Hippocampal formation (tissue), 2 donors: Measurements from ENCODE around the gene DDX6.
"Not testable (repeated sequence)": the region's sequence is repeated elsewhere in the genome, so short reads cannot be mapped to it uniquely, and the experiment has no call there.

Experiments
- DNase-seq, 2 donors: peaks; one replicate each; lab custom pipeline; 2025; lab: John Stamatoyannopoulos, UW

The DDX6 gene

GRCh38 chr11:118791111-118791960, at the start of gene DDX6:
Gene DDX6 (minus strand): TSS chr11:118791164. CDS start chr11:118786251, 4,913 bp downstream.
- peak; percentile 86 to 89 for DNase-seq

DNA sequence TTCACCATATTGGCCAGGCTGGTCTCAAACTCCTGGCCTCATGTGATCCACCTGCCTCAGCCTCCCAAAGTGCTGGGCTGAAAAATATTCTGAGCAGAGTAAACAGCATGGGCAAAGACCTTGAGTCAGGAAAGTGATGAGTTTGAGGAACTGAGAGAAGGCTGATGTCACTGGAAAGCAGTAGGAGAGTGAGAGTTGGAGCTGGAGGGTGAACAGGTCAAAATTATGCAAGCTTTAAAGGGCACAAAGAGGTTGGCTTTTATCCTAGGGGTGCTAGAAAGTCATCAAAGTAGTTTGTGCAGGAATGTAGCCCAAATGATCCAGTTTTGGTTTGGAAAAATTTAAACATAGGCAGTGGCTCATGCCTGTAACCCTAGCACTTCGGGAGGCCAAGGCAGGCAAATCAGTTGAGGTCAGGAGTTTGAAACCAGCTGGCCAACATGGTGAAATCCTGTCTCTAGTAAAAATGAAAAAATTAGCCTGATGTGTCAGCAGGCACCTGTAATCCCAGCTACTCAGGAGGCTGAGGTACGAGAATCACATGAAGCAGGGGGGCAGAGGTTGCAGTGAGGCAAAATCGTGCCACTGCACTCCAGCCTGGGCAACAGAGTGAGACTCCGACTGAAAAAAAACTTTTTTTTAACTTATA, 48.1 kb upstream of the DDX6 start:
- DNase-seq = no peak

- DNase-seq = no peak
Observed at GRCh38 chr11:118837868-118838267, 46.9 kb upstream of the DDX6 start.

GRCh38 chr11:118834427-118835028, 43.6 kb upstream of the DDX6 start:
- no peak for DNase-seq

DNA sequence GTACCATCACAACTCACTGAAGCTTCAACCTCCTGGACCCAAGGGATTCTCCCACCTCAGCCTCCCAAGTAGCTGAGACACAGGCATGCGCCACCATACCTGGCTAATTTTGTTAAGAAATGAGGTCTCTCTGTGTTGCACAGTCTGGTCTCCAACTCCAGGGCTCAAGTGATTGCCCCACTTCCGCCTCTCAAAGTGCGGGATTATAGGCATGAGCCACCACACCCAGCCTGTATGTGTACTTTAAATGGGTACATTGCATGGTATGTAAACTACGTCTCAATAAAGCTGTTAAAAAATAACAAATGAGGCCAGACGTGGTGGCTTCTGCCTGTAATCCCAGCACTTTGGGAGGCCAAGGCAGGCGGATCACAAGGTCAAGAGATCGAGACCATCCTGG, 36.2 kb upstream of the DDX6 start:
- DNase-seq = no peak

DNA sequence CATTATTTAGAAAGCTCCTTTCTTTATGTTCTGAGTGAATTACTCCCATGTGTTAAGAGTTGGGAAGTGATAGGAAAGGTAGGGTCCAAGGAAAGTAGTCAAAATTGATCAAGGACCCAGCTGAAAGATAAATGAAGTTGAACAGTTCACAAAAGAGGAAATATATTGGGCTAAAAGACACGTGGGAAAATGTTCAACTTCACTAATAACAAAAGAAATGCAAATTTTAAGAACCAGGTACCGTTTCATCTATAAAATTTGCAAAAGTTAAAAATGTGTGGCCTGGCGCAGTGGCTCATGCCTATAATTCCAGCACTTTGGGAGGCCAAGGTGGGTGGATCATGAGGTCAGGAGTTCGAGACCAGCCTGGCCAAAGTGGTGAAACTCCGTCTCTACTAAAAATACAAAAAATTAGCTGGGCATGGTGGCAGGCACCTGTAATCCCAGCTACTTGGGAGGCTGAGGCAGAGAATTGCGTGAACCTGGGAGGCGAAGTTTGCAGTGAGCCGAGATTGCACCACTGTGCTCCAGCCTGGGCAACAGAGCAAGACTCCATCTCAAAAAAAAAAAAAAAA, 32.1 kb upstream of the DDX6 start:
- DNase-seq = not testable (repeated sequence)

- DNase-seq = peak; percentile 40 to 53
Observed at GRCh38 chr11:118820412-118821357, 29.7 kb upstream of the DDX6 start.

- not testable (repeated sequence) for DNase-seq
Observed at GRCh38 chr11:118820025-118820379, 29.0 kb upstream of the DDX6 start.

- no peak for DNase-seq
Observed at GRCh38 chr11:118819334-118820024, 28.5 kb upstream of the DDX6 start.

DNA sequence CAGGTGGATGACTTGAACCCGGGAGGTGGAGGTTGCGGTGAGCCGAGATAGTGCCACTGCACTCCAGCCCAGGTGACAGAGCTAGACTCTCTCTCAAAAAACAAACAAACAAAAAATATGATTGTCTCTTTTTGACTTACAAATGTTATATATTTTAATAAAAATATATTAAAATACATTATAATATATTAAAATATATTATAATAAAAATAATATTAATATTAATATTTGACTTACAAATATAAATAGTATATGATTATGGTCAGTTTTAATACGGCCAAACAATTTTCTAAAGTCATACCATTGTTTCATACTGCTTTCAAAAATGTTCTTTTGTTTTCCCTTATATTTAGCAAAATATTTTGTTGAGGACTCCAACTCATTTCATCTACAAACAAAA, 27.2 kb upstream of the DDX6 start:
- no peak for DNase-seq

GRCh38 chr11:118813551-118813950, 22.6 kb upstream of the DDX6 start:
- DNase-seq = no peak

DNA sequence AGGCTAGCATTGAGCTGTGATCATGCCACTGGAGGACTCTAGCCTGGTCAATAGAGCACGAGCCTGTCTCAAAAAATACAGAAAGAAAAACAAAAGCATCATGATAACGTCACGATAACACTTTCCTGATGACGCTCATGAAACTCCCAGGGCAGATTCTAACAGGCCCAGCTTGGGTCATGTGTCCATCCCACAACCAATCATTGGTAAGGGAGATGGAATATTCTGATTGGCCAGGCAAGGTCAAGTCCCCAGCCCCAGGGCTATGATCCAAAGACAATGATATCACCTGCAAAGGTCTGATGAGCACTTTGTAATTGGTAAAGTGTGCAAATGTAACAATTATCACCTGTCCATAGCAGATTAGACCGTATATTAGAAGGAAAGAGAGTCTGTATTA, 21.5 kb upstream of the DDX6 start:
- no peak for DNase-seq

DNA sequence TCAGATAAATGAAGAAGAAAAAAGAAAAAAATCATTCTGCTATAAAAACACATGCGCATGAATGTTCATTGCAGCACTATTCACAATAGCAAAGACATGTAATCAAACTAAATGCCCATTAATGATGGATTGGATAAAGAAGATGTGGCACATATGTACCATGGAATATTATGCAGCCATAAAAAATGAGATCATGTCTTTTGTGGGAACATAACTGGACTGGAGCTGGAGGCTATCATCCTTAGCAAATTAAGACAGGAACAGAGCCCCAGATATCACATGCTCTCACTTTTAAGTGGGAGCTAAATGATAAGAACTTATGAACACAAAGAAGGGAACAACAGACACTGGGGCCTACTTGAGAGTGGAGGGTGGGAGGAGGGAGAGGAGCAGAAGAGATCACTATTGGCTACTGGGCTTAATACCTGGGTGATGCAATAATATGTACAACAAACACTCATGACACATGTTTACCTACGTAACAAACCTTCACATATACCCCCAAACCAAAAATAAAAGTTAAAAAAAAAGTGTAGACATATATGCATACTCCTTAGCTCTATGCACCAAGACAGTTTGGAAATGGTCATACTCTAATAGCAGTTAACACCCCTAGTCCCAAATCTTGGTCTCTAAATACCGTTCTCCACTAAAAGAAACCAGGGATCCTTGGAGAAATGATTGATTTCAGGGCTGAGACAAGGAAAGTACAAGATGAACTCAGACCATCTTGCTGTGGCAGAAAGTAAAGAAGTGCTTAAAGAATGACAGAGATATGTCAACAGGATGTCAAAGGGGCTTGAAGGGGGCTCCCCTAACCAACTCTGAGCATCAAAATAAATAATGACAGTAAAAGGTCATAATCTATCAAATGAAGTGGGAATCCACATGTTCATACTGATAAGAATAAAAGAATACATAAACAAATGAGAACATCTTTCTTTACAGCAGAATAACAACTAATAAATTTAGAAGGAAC, 17.1 kb upstream of the DDX6 start:
- DNase-seq = no peak

DNA sequence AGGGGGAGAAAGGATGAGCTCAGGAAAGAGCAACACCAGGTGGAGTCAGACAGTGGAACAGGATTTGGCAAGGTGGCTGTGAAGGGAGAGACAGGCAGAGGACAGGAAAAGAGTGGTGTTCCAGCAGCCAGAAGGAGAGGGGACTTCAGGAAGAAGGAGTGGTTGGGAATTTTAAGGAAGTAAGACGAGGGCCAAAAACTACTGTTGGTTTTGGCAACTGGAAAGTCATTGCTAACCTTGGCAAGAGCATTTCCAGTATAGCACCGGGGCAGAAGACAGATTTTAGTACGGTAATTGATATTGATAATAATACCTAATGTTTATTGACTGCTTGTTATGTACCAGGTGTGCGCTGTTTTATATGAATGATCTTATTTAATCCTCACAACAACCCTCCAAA, 15.4 kb upstream of the DDX6 start:
- DNase-seq = no peak

DNA sequence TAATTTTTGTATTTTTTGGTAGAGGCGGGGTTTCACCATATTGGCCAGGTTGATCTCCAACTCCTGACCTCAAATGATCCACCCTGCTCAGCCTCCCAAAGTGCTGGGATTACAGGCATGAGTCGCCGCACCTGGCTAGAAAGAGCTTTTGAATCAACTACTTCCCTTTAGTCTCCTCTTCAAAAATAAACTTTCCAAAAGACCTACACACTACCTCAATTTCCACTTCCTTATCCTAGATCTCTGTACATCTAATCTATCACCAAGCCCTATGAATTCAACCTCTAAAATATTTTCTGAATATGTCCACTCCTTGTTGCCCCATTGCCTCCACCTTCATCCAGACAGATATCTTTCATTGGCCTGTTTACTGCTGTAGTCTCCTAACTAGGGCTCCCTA, 13.1 kb upstream of the DDX6 start:
- no peak for DNase-seq

DNA sequence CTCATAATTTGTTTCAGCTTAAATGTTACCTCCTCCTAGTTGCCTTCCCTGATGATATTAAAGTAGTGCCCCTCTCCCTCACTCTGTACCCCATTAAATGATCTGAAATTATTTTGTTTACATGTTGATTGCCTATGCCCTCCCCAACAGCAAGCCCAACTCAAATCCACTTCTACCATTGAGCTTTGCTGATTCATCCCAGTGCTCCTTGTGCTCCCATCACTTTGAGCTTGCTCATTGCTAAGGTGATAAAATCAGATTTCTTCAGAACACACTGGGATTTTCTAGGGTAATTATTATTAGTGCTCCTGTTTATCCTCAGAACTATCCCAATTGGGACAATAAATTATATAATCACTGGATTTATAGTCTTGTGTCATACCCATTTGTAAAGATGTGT, 8.4 kb upstream of the DDX6 start:
- DNase-seq = no peak

GRCh38 chr11:118797510-118797909, 6.5 kb upstream of the DDX6 start:
- no peak for DNase-seq

GRCh38 chr11:118792570-118793124, 1.7 kb upstream of the DDX6 start:
- peak; percentile 54 to 84 for DNase-seq

- peak in 1 of 2 donors; percentile 48 for DNase-seq
Observed at GRCh38 chr11:118791961-118792569, 1.1 kb upstream of the DDX6 start.
